GM19035 (cell line): ENCODE results near the gene MAL.
"Not testable (repeated sequence)": the region's sequence is repeated elsewhere in the genome, so short reads cannot be mapped to it uniquely, and the experiment has no call there.

Source experiments
- ATAC-seq: cut with Tn5 transposase; IDR thresholded peaks from one replicate; pipeline ENCODE4 v1.9.1; 2021; ENCODE audit not compliant: unreplicated experiment

The MAL gene

GRCh38 chr2:95086017-95086416 is 60.5 kb downstream of the MAL start:
- ATAC-seq, result no peak

GRCh38 chr2:95087379-95087778 is 61.9 kb downstream of the MAL start:
- ATAC-seq, result no peak

- no peak for ATAC-seq
Measured at GRCh38 chr2:95091885-95092555, 66.5 kb downstream of the MAL start.

GRCh38 chr2:95098273-95098672 is 72.8 kb downstream of the MAL start:
- ATAC-seq, result not testable (repeated sequence)

GRCh38 chr2:95099910-95100309 is 74.4 kb downstream of the MAL start:
- ATAC-seq, result no peak
